Stimulated activated CD8-positive, alpha-beta memory T cell treated with anti-CD3 and anti-CD28 coated beads, Interleukin-7, amount 100 ng/mL, for 24 hours (primary cell): ENCODE data around the gene ILKAP.

Experiments used
- DNase-seq: peaks from one replicate; pipeline ENCODE4 v3.0.0-alpha.2; 2020; ENCODE audit warnings: low read depth

The ILKAP gene

GRCh38 chr2:238122287-238123217, 80.9 kb downstream of the ILKAP start:
- DNase-seq, result no peak

- DNase-seq, result no peak
Observed at GRCh38 chr2:238121511-238122286, 81.8 kb downstream of the ILKAP start.

GRCh38 chr2:238120463-238121298, 82.8 kb downstream of the ILKAP start:
- no peak for DNase-seq
